HCT116 (cell line): Measurements from ENCODE around the gene BBS2.

Experiments used
- CEBPB ChIP-seq: IDR thresholded peaks from 2 replicates; pipeline ENCODE4 v1.6.1; 2012; ENCODE audit warnings: low read depth
- CTCF ChIP-seq, 3 experiments: fragments of 200-600 bp in 1 of 3; sonication (generic) in 1 of 3; IDR thresholded peaks in 2 of 3; conservative IDR thresholded peaks in 1 of 3; 2 replicates each; pipeline ENCODE4 v1.5.1; 2012 to 2017; ENCODE audit warnings: low read depth in 2 of 3, low read length in 2 of 3, antibody characterized with exemption in 1 of 3, borderline replicate concordance in 1 of 3, control low read depth in 1 of 3, mild to moderate bottlenecking in 1 of 3, mixed read lengths in 1 of 3, mixed run types in 1 of 3, moderate library complexity in 1 of 3; ENCODE audit not compliant: insufficient read depth in 1 of 3
- ELF1 ChIP-seq: IDR thresholded peaks from 2 replicates; pipeline ENCODE4 v1.6.1; 2012; ENCODE audit warnings: low read depth, borderline replicate concordance
- EZH2 ChIP-seq: fragments of 200-600 bp; sonication (generic); IDR thresholded peaks from 2 replicates; pipeline ENCODE4 v1.6.1; 2017; ENCODE audit warnings: antibody characterized with exemption, mixed run types
- JUND ChIP-seq: IDR thresholded peaks from 2 replicates; pipeline ENCODE4 v1.6.1; 2012
- MAX ChIP-seq: IDR thresholded peaks from 2 replicates; pipeline ENCODE4 v1.6.1; 2012
- POLR2A ChIP-seq: IDR thresholded peaks from 2 replicates; pipeline ENCODE4 v1.7.0; 2011; ENCODE audit warnings: borderline replicate concordance; ENCODE audit not compliant: insufficient read depth, insufficient read length; ENCODE audit errors: extremely low read depth
- POLR2AphosphoS5 ChIP-seq: IDR thresholded peaks from 2 replicates; pipeline ENCODE4 v1.6.1; 2011; ENCODE audit warnings: mild to moderate bottlenecking, low read depth, low read length, moderate library complexity
- REST ChIP-seq: IDR thresholded peaks from 2 replicates; pipeline ENCODE4 v1.6.1; 2012; ENCODE audit warnings: low read depth
- SRF ChIP-seq: IDR thresholded peaks from 2 replicates; pipeline ENCODE4 v1.6.1; 2012; ENCODE audit warnings: low read depth

- no peak for TF ChIP-seq POLR2A
- no peak for TF ChIP-seq SRF
- TF ChIP-seq CTCF (IDR thresholded peaks at IDR 0.05 in 2 of 3, conservative IDR thresholded peaks at IDR 0.05 in 1 of 3; ENCODE audit: borderline replicate concordance in 1 of 3, insufficient read depth in 1 of 3, low read depth in 2 of 3, low read length in 2 of 3): no peak
- TF ChIP-seq ELF1: no peak
- TF ChIP-seq JUND: no peak
- no peak for TF ChIP-seq POLR2AphosphoS5
- no peak for TF ChIP-seq CEBPB
- TF ChIP-seq REST: no peak
- no peak for TF ChIP-seq EZH2
- no peak for TF ChIP-seq MAX
These were observed 51.0 kb downstream of the BBS2 start for GRCh38 chr16:56468800-56469199.
